IMR-90 (cell line): Measurements from ENCODE around the gene HEY2. TPM values are rescaled to one million over a fixed set of nuclear protein-coding genes. Genes with fewer than 3 reads are reported as not detected.
A peak's percentile ranks its signal among the peaks of the same experiment; 100 is the strongest.

ENCODE experiments used
- ATAC-seq: fragments of 200-7000 bp; cut with Tn5 transposase; 2 replicates; pipeline ENCODE4 v1.9.1; 2020; ENCODE audit warnings: low read depth, mild to moderate bottlenecking, moderate library complexity
- BruUV-seq: library from RNA; stranded (reverse); fragments of 400-500 nt; replicated peaks from 2 replicates; lab custom pipeline; 2021; lab: Mats Ljungman, UMichigan
- CTCF ChIA-PET: fragments of 300-600 bp; formaldehyde crosslinking; extraction: SDS; loops from one replicate; lab custom pipeline; 2021; ENCODE audit warnings: antibody characterized with exemption; lab: Yijun Ruan, JAX
- POLR2A ChIA-PET: fragments of 300-600 bp; sonication (Branson Sonifier 250); formaldehyde crosslinking; loops from one replicate; lab custom pipeline; 2022; ENCODE audit warnings: antibody characterized with exemption; ENCODE audit not compliant: unreplicated experiment; lab: Charles Lee
- DNase-seq: peaks from one replicate; pipeline ENCODE4 v3.0.0; 2013
- H2AFZ ChIP-seq: replicated peaks from 2 replicates; pipeline ENCODE3; 2013; ENCODE audit warnings: low read length, mild to moderate bottlenecking; ENCODE audit not compliant: poor library complexity
- H2AK5ac ChIP-seq: 2 replicates; pipeline ENCODE4 v1.6.1; 2013; ENCODE audit warnings: low read depth, low read length, inconsistent platforms
- H2AK9ac ChIP-seq: replicated peaks from 2 replicates; pipeline ENCODE3; 2013; ENCODE audit warnings: mild to moderate bottlenecking, low read depth, low read length, moderate library complexity; ENCODE audit not compliant: poor library complexity
- H2BK120ac ChIP-seq: 2 replicates; pipeline ENCODE4 v1.6.1; 2013; ENCODE audit warnings: low read depth, low read length, inconsistent platforms
- H2BK15ac ChIP-seq: 3 replicates; pipeline ENCODE4 v1.6.1; 2013; ENCODE audit warnings: low read depth, low read length, inconsistent platforms
- H2BK20ac ChIP-seq: 2 replicates; pipeline ENCODE4 v1.6.1; 2013; ENCODE audit warnings: low read depth, mild to moderate bottlenecking, inconsistent platforms, low read length, moderate library complexity
- H2BK5ac ChIP-seq: 2 replicates; pipeline ENCODE4 v1.6.1; 2013; ENCODE audit warnings: mild to moderate bottlenecking, low read depth, low read length, inconsistent platforms; ENCODE audit not compliant: poor library complexity, severe bottlenecking
- H3K14ac ChIP-seq: replicated peaks from 2 replicates; pipeline ENCODE4 v1.6.1; 2013; ENCODE audit warnings: low read depth, low read length, inconsistent platforms
- H3K18ac ChIP-seq: 2 replicates; pipeline ENCODE4 v1.6.1; 2013; ENCODE audit warnings: low read depth, low read length, control low read depth
- H3K23ac ChIP-seq: 2 replicates; pipeline ENCODE4 v1.6.1; 2013; ENCODE audit warnings: low read depth, low read length, inconsistent platforms
- H3K27ac ChIP-seq: 2 replicates; pipeline ENCODE4 v1.5.1; 2013; ENCODE audit warnings: mild to moderate bottlenecking, control low read depth, low read length; ENCODE audit not compliant: insufficient read depth
- H3K27me3 ChIP-seq: 2 replicates; pipeline ENCODE4 v1.6.1; 2013; ENCODE audit warnings: low read length; ENCODE audit not compliant: control insufficient read depth, insufficient read depth
- H3K36me3 ChIP-seq: 2 replicates; pipeline ENCODE4 v1.6.1; 2013; ENCODE audit warnings: low read length, mixed read lengths; ENCODE audit not compliant: control insufficient read depth, insufficient read depth
- H3K4ac ChIP-seq: 2 replicates; pipeline ENCODE4 v1.6.1; 2013; ENCODE audit warnings: low read depth, low read length, inconsistent platforms
- H3K4me1 ChIP-seq: 2 replicates; pipeline ENCODE4 v1.6.1; 2013; ENCODE audit warnings: low read length, mixed read lengths; ENCODE audit not compliant: control insufficient read depth, insufficient read depth
- H3K4me2 ChIP-seq: 2 replicates; pipeline ENCODE4 v1.6.1; 2013; ENCODE audit warnings: low read depth, mild to moderate bottlenecking, control low read depth, low read length, moderate library complexity
- H3K4me3 ChIP-seq: 2 replicates; pipeline ENCODE4 v1.5.1; 2013; ENCODE audit warnings: low read depth, mild to moderate bottlenecking, control low read depth, low read length, moderate library complexity; ENCODE audit not compliant: insufficient read depth
- H3K56ac ChIP-seq: 2 replicates; pipeline ENCODE4 v1.6.1; 2013; ENCODE audit warnings: low read length, inconsistent platforms; ENCODE audit not compliant: insufficient read depth; ENCODE audit errors: extremely low read depth
- H3K79me1 ChIP-seq, 2 experiments: 2 replicates each; pipeline ENCODE4 v1.6.1; 2013; ENCODE audit warnings: low read length in 2 of 2, inconsistent platforms in 1 of 2, low read depth in 1 of 2
- H3K9ac ChIP-seq: 2 replicates; pipeline ENCODE4 v1.6.1; 2013; ENCODE audit warnings: low read depth, low read length, control low read depth
- H3K9me1 ChIP-seq: 2 replicates; pipeline ENCODE4 v1.6.1; 2013; ENCODE audit warnings: low read length, inconsistent platforms; ENCODE audit not compliant: insufficient read depth
- H3K9me3 ChIP-seq: 2 replicates; pipeline ENCODE4 v1.6.1; 2013; ENCODE audit warnings: low read length; ENCODE audit not compliant: control insufficient read depth, insufficient read depth
- H4K20me1 ChIP-seq: 2 replicates; pipeline ENCODE4 v1.6.1; 2013; ENCODE audit warnings: low read length, inconsistent platforms; ENCODE audit not compliant: insufficient read depth
- H4K5ac ChIP-seq: 2 replicates; pipeline ENCODE4 v1.6.1; 2013; ENCODE audit warnings: mild to moderate bottlenecking, low read depth, low read length, control low read depth
- H4K8ac ChIP-seq, 2 experiments: 2 replicates each; pipeline ENCODE4 v1.6.1; 2013; ENCODE audit warnings: low read depth in 2 of 2, low read length in 2 of 2, control low read depth in 1 of 2, inconsistent platforms in 1 of 2
- H4K91ac ChIP-seq: 2 replicates; pipeline ENCODE4 v1.6.1; 2013; ENCODE audit warnings: low read depth, low read length, inconsistent platforms; ENCODE audit not compliant: insufficient read depth
- BHLHE40 ChIP-seq: fragments of 150-350 bp; IDR thresholded peaks from 2 replicates; pipeline ENCODE4 v1.6.1; 2016; ENCODE audit warnings: mild to moderate bottlenecking, low read depth, low read length
- CEBPB ChIP-seq: IDR thresholded peaks from 2 replicates; pipeline ENCODE4 v1.6.1; 2012; ENCODE audit warnings: low read depth, low read length, improper control_type of control experiment
- CHD1 ChIP-seq: IDR thresholded peaks from 2 replicates; pipeline ENCODE4 v1.6.1; 2012; ENCODE audit warnings: low read depth, low read length, improper control_type of control experiment
- FOS ChIP-seq: fragments of 150-350 bp; IDR thresholded peaks from 2 replicates; pipeline ENCODE4 v1.6.1; 2016; ENCODE audit warnings: low read depth, low read length
- MAZ ChIP-seq: IDR thresholded peaks from 2 replicates; pipeline ENCODE4 v1.6.1; 2012; ENCODE audit warnings: low read depth, mild to moderate bottlenecking, low read length, improper control_type of control experiment, moderate library complexity, borderline replicate concordance
- MXI1 ChIP-seq: IDR thresholded peaks from 2 replicates; pipeline ENCODE4 v1.6.1; 2012; ENCODE audit warnings: low read depth, mild to moderate bottlenecking, low read length, moderate library complexity, borderline replicate concordance
- NFE2L2 ChIP-seq: fragments of 150-350 bp; IDR thresholded peaks from 2 replicates; pipeline ENCODE4 v1.6.1; 2016; ENCODE audit warnings: low read depth, mild to moderate bottlenecking, low read length
- POLR2A ChIP-seq: IDR thresholded peaks from 2 replicates; pipeline ENCODE4 v1.6.1; 2012; ENCODE audit warnings: mild to moderate bottlenecking, low read depth, low read length
- RAD21 ChIP-seq: IDR thresholded peaks from 2 replicates; pipeline ENCODE4 v1.6.1; 2012; ENCODE audit warnings: low read length, improper control_type of control experiment
- SMC3 ChIP-seq: fragments of 150-350 bp; IDR thresholded peaks from 2 replicates; pipeline ENCODE4 v1.6.1; 2016; ENCODE audit warnings: low read depth, mild to moderate bottlenecking, antibody characterized with exemption, low read length, moderate library complexity
- WGBS, 2 experiments: methylation state at CpG; one replicate each; pipeline versions ENCODE4 v1.1.5 to v1.1.7; 2013; ENCODE audit warnings: missing lambda C conversion rate in 2 of 2; ENCODE audit not compliant: insufficient read length in 1 of 2; ENCODE audit errors: extremely low coverage in 2 of 2; 5-methylcytosine and 5-hydroxymethylcytosine counted together
- dilution Hi-C: fragments of 300-500 bp; cut with HindIII; formaldehyde crosslinking; loops from one replicate; pipeline ENCODE4 v1.14.3; 2018; ENCODE audit warnings: low sequenced_read_pairs; ENCODE audit not compliant: unreplicated experiment
- in situ Hi-C: fragments of 300-500 bp; cut with MboI; formaldehyde crosslinking; loops from 3 replicates; pipeline ENCODE4 v1.14.3; 2019; ENCODE audit warnings: low sequenced_read_pairs, inconsistent platforms, mixed read lengths
- intact Hi-C: fragments of 100-400 bp; cut with micrococcal nuclease; formaldehyde crosslinking; loops from 2 replicates; pipeline ENCODE4 v1.10.0; 2022
- polyA plus RNA-seq, 3 experiments: library from polyadenylated mRNA; depleted of rRNA; stranded (reverse); fragments of >200 nt; gene quantifications; 2 replicates each; pipeline ENCODE4 v1.2.3, GENCODE V29; 2012; ENCODE audit warnings: low replicate concordance in 1 of 3
- total RNA-seq: library from RNA; depleted of rRNA; stranded (reverse); fragments of >200 nt; gene quantifications from 2 replicates; pipeline ENCODE4 v1.2.3, GENCODE V29; 2012
- TF ChIP-seq, protein P1 (sequence below): fragments of 150-350 bp; IDR thresholded peaks from 2 replicates; pipeline ENCODE4 v1.6.1; 2016; ENCODE audit warnings: low read depth, mild to moderate bottlenecking, low read length, moderate library complexity, borderline replicate concordance
- TF ChIP-seq, protein P2 (sequence below): fragments of 150-350 bp; IDR thresholded peaks from 2 replicates; pipeline ENCODE4 v1.6.1; 2017; ENCODE audit warnings: mild to moderate bottlenecking, antibody characterized with exemption, low read length, low read depth
- TF ChIP-seq, protein P3 (sequence below): conservative IDR thresholded peaks from 2 replicates; pipeline ENCODE4 v1.5.1; 2012; ENCODE audit warnings: mild to moderate bottlenecking, low read depth, low read length, improper control_type of control experiment

The HEY2 gene
- total and polyA plus RNA-seq, 2 of the 4 experiments (the other 2 are of a cell fraction) = not detected

DNA sequence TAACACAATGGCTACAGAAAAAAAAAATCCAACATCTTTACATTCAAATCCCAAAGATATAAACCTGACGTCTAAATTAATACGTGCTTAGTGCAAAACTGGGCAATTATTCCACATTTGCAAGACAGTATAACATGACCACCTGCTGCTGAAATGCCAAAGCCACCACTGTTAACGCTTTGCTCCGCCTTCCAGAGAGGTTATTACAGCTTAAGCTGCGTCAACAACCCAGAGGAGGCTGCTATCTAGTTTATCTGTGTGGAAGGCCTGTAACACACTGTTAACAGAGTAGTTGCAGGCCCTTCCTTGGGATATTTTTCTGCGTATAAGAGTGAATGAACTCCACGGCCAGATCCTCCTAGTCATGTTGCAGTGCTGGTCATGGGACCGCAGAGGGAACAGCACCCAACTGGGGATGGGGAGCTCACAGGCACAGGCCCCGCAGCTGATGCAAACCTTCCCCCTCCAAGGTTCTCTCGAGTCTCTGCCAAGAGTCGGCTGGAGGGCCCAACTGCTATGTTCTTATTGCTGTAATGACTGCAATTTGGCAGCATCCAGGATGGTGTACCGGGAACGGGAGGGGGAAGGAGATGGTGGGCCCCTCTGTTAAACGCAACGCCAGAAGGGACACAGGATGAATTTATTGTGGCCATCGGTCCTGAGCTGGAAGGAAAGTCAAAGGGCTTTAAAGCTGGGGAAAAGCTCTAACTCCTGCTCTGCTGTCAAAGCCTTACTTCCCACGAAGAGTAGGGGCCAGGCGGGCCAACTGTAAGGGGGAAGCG lies 40.3 kb downstream of the HEY2 start:
- intact Hi-C loops = loop anchor here (1.0 to 5.0 kb wide), 2 partner anchors 68 to 167 kb away; partner anchors contain the start of gene HINT3
- H2AK5ac ChIP-seq = peak overlapping the region; percentile 52
- TF ChIP-seq, protein P1, sequence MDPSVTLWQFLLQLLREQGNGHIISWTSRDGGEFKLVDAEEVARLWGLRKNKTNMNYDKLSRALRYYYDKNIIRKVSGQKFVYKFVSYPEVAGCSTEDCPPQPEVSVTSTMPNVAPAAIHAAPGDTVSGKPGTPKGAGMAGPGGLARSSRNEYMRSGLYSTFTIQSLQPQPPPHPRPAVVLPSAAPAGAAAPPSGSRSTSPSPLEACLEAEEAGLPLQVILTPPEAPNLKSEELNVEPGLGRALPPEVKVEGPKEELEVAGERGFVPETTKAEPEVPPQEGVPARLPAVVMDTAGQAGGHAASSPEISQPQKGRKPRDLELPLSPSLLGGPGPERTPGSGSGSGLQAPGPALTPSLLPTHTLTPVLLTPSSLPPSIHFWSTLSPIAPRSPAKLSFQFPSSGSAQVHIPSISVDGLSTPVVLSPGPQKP = no peak
- no peak for TF ChIP-seq CHD1
- no peak for TF ChIP-seq CEBPB
- TF ChIP-seq, protein P2, sequence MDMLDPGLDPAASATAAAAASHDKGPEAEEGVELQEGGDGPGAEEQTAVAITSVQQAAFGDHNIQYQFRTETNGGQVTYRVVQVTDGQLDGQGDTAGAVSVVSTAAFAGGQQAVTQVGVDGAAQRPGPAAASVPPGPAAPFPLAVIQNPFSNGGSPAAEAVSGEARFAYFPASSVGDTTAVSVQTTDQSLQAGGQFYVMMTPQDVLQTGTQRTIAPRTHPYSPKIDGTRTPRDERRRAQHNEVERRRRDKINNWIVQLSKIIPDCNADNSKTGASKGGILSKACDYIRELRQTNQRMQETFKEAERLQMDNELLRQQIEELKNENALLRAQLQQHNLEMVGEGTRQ = no peak
- no peak for TF ChIP-seq MXI1
- no peak for TF ChIP-seq FOS
- no peak for TF ChIP-seq POLR2A
- TF ChIP-seq MAZ = no peak
- TF ChIP-seq BHLHE40 = no peak
- no peak for TF ChIP-seq RAD21
- TF ChIP-seq NFE2L2 = no peak
- TF ChIP-seq, protein P3, sequence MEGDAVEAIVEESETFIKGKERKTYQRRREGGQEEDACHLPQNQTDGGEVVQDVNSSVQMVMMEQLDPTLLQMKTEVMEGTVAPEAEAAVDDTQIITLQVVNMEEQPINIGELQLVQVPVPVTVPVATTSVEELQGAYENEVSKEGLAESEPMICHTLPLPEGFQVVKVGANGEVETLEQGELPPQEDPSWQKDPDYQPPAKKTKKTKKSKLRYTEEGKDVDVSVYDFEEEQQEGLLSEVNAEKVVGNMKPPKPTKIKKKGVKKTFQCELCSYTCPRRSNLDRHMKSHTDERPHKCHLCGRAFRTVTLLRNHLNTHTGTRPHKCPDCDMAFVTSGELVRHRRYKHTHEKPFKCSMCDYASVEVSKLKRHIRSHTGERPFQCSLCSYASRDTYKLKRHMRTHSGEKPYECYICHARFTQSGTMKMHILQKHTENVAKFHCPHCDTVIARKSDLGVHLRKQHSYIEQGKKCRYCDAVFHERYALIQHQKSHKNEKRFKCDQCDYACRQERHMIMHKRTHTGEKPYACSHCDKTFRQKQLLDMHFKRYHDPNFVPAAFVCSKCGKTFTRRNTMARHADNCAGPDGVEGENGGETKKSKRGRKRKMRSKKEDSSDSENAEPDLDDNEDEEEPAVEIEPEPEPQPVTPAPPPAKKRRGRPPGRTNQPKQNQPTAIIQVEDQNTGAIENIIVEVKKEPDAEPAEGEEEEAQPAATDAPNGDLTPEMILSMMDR = no peak
- no peak for TF ChIP-seq SMC3

More for the DNA sequence above, 40.3 kb downstream of the HEY2 start:
- H2BK120ac ChIP-seq = peak overlapping the region; percentile 49; the same call in 1 of the 2 replicates
- BruUV-seq = no TSS peak
- peak; percentile 4 for ATAC-seq
- H3K4me3 ChIP-seq = peak overlapping the region; percentile 83
- no peak overlapping the region for H2BK20ac ChIP-seq
- H3K27ac ChIP-seq = peak overlapping the region; percentile 82
- ChIA-PET POLR2A (interaction anchor here (0.6 to 1.3 kb wide), 5 partner anchors 45 to 1477 kb away, joined by 3 to 4 read pairs (median 3); partner anchors contain the start of genes HINT3 and RNF146), CTCF (interaction anchor here (0.6 to 4.9 kb wide), 8 partner anchors 9 to 207 kb away, joined by 3 to 45 read pairs (median 4); partner anchors contain the start of gene HINT3)
- H3K4ac ChIP-seq = peak overlapping the region; percentile 86
- peak overlapping the region; percentile 79 for H3K18ac ChIP-seq
- H4K5ac ChIP-seq = peak overlapping the region; percentile 96
- peak overlapping the region; percentile 73 for H3K4me2 ChIP-seq
- peak overlapping the region; percentile 85 for H2AFZ ChIP-seq
- H3K14ac ChIP-seq = peak overlapping the region; percentile 82
- peak overlapping the region; percentile 75 for H2BK5ac ChIP-seq
- WGBS, 2 experiments = 20% methylated on average over 1 of the region's 19 CpGs; no CpG with 5 or more reads in 1 of the 2 experiments
- H3K79me1 ChIP-seq = peaks cover 3 to 17% of the 10 kb centered on the region in 2 experiments; a peak in 2 of 4 replicates
- H4K8ac ChIP-seq = peak overlapping the region; percentile 92 to 98
- no peaks in the 10 kb centered on the region for H4K20me1 ChIP-seq
- peak overlapping the region; percentile 84 for H4K91ac ChIP-seq
- no peak overlapping the region for H2BK15ac ChIP-seq
- in situ Hi-C loops (loop anchor here (5.0 kb wide), 1 partner anchor 168 kb away; the partner anchor contains the start of gene HINT3), dilution Hi-C loops (no loop called here)
- DNase-seq = peak; percentile 44
- H3K56ac ChIP-seq = peak overlapping the region; percentile 75
- no peaks in the 10 kb centered on the region for H3K36me3 ChIP-seq
- H3K23ac ChIP-seq = peak overlapping the region; percentile 83
- H2AK9ac ChIP-seq = peak overlapping the region; percentile 92
- H3K4me1 ChIP-seq = peaks cover 8% of the 10 kb centered on the region
- H3K9me3 ChIP-seq = no peaks in the 10 kb centered on the region
- H3K9ac ChIP-seq = peak overlapping the region; percentile 93
- no peaks in the 10 kb centered on the region for H3K9me1 ChIP-seq
- no peaks in the 10 kb centered on the region for H3K27me3 ChIP-seq
